ENCODE results near the gene CTXN1.

GRCh38 chr19:7895565-7895964, 30.4 kb downstream of the CTXN1 start:
- TF ChIP-seq CTCF (conservative IDR thresholded peaks at IDR 0.05 in 1 of 2, IDR thresholded peaks at IDR 0.05 in 1 of 2; ENCODE audit: extremely low read depth in 1 of 2, insufficient read depth in 1 of 2, low read depth in 1 of 2, low read length in 2 of 2) (no peak), EZH2 (IDR thresholded peaks at IDR 0.05; ENCODE audit: borderline replicate concordance, low read length) (no peak)
